ENCODE measurements around the gene PEX11A.

Gene PEX11A

DNA sequence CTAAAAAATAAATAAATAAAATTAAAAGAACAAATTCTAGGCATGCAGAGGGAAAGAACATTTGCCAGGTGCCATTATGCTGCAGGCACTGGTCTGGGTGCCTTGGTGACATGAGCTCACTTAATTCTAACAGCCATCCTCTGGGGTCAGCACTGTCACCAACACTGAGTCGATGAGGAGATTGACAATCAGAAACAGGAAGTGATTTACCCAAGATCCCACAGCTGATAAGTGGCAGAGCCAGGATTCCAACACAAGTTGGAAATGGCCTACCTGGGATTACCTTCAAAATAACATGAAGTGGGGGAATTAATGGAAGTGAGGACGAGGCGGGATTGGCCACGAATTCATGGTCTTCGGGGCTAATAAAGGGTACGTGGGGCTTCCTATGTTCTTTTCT lies 14.9 kb downstream of the PEX11A start:
- TF ChIP-seq, protein P1, sequence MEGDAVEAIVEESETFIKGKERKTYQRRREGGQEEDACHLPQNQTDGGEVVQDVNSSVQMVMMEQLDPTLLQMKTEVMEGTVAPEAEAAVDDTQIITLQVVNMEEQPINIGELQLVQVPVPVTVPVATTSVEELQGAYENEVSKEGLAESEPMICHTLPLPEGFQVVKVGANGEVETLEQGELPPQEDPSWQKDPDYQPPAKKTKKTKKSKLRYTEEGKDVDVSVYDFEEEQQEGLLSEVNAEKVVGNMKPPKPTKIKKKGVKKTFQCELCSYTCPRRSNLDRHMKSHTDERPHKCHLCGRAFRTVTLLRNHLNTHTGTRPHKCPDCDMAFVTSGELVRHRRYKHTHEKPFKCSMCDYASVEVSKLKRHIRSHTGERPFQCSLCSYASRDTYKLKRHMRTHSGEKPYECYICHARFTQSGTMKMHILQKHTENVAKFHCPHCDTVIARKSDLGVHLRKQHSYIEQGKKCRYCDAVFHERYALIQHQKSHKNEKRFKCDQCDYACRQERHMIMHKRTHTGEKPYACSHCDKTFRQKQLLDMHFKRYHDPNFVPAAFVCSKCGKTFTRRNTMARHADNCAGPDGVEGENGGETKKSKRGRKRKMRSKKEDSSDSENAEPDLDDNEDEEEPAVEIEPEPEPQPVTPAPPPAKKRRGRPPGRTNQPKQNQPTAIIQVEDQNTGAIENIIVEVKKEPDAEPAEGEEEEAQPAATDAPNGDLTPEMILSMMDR (conservative IDR thresholded peaks at IDR 0.05), result no peak
- no peak for TF ChIP-seq ZFX (IDR thresholded peaks at IDR 0.05)
- no peak overlapping the region for H3K27ac ChIP-seq

DNA sequence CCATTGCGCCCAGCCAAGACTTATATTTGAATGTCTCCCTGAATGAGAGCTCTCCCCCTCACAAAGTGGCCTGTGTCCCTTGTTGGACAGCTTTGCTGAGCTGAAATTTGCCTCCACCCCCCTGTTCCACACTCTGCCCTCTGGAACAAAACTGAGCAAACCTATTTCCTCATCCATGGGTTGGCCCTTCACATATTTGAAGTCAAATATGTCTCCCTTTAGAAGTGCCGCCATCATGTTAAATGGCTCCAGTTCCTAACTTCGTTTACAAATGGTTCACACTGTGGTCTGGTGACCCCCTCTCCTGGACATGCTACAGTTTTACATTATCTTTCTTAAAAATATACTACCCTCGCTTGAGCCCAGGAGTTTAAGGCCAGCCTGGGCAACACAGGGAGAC lies 16.0 kb downstream of the PEX11A start:
- TF ChIP-seq, protein P1 (conservative IDR thresholded peaks at IDR 0.05), result no peak
- no peak overlapping the region for H3K27ac ChIP-seq

DNA sequence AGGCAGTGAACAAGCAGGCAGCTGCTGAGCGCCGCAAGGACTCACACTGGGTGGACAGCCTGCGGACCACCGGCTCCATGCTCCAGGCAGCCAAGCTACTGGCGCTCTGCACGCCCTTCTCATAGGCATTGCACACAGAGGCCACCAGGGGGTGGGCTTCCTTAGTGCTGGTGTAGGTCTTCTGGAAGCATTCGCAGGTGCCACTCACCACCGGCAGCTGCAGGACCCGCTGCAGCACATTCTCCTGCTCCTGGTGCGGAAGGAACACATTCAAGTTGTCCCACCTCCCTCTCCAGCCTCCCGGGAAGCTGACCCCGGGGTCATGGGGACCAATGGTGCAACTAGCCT lies 17.4 kb downstream of the PEX11A start:
- H3K27ac ChIP-seq, result no peak overlapping the region

GRCh38 chr15:89672221-89673164 lies 18.1 kb downstream of the PEX11A start:
- no peak for TF ChIP-seq ZFX (IDR thresholded peaks at IDR 0.05)
- TF ChIP-seq, protein P1 (conservative IDR thresholded peaks at IDR 0.05), result no peak

More for the DNA sequence above, 17.4 kb downstream of the PEX11A start:
- TF ChIP-seq, protein P1 (conservative IDR thresholded peaks at IDR 0.05), result peak; percentile 59
- no peak for TF ChIP-seq ZFX (IDR thresholded peaks at IDR 0.05)

DNA sequence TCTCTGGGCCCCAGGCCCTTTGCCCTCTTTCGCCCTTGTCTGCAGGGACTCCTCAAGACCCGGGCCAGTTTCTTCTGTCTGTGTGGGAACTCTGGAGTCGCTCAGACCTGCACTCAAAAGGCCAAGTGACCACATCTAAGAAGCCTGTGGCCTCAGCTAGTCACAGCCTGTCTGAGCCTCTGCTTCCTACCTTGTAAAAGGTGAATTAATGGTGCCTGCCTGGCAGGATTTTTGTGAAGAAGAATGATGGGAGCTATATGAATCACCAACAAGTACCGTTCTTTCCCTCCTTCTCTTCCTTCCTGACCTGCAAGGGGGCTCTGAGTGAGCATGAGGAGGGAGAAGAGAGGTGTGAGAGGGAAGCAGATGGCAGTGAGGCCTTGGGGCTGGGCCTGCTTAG lies 18.9 kb downstream of the PEX11A start:
- TF ChIP-seq, protein P1 (conservative IDR thresholded peaks at IDR 0.05), result no peak
- TF ChIP-seq ZFX (IDR thresholded peaks at IDR 0.05), result no peak

More at GRCh38 chr15:89672221-89673164, 18.1 kb downstream of the PEX11A start:
- H3K27ac ChIP-seq, result no peak overlapping the region

DNA sequence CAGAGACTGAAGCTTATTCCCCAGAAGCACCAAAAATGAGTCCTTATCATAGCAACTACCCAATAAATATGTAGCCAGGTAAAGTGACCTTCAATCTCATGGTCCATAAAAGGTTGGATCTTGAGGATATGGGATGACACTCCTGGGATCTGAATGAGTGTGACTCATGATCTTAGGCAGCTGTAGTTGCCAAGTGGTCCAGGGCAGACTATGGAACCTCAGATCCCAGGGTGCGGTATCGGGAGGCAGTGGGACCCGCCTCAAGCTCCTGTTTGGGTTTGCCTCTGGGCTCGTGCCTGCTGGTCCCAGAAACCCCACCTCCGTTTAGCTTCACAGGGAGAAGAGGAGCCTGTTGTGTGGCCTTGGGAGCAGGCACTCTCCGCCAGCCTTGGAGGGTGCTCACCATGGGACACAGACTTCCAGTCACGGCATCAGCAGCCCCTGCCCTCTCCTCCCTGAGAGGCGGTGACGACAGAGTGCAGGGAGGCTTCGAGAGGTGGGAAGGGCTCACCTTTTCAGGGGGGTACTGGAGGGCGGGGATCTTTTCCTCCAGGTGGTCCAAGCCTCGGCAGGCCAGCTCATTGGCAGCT lies 19.5 kb downstream of the PEX11A start:
- no peak overlapping the region for H3K27ac ChIP-seq
- TF ChIP-seq, protein P1 (conservative IDR thresholded peaks at IDR 0.05), result no peak
- TF ChIP-seq ZFX (IDR thresholded peaks at IDR 0.05), result no peak

More for the DNA sequence above, 18.9 kb downstream of the PEX11A start:
- H3K27ac ChIP-seq, result no peak overlapping the region

DNA sequence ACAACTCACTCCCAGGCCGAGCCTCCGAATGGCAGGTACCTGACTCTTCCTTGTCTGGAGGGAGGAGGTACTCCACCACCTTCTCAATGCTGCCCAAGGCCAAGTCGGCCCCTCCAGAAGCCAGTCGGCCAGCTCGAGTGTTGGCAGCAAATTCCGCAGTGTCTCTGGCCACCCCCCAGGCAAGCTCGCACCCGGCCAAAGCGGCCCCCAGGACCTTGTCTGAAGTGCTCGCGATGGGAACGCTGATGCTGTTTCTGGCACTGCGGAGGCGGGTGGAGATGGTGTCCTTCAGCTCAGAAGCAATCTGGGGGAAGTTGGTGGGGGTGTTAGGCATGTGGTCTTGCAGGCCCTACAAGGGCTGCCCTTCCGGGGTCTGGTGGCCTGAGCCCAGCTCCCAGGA lies 20.6 kb downstream of the PEX11A start:
- H3K27ac ChIP-seq, result no peak overlapping the region
- no peak for TF ChIP-seq ZFX (IDR thresholded peaks at IDR 0.05)
- TF ChIP-seq, protein P1 (conservative IDR thresholded peaks at IDR 0.05), result no peak
